HG02610 (cell line): Measurements from ENCODE around the gene FBXW9.
A peak's percentile ranks its signal among the peaks of the same experiment; 100 is the strongest.
"Not testable (repeated sequence)": the region's sequence is repeated elsewhere in the genome, so short reads cannot be mapped to it uniquely, and the experiment has no call there.

ENCODE experiments used
- ATAC-seq: cut with Tn5 transposase; IDR thresholded peaks from one replicate; pipeline ENCODE4 v1.9.1; 2021; ENCODE audit warnings: mild to moderate bottlenecking, moderate library complexity; ENCODE audit not compliant: unreplicated experiment

Gene FBXW9

DNA sequence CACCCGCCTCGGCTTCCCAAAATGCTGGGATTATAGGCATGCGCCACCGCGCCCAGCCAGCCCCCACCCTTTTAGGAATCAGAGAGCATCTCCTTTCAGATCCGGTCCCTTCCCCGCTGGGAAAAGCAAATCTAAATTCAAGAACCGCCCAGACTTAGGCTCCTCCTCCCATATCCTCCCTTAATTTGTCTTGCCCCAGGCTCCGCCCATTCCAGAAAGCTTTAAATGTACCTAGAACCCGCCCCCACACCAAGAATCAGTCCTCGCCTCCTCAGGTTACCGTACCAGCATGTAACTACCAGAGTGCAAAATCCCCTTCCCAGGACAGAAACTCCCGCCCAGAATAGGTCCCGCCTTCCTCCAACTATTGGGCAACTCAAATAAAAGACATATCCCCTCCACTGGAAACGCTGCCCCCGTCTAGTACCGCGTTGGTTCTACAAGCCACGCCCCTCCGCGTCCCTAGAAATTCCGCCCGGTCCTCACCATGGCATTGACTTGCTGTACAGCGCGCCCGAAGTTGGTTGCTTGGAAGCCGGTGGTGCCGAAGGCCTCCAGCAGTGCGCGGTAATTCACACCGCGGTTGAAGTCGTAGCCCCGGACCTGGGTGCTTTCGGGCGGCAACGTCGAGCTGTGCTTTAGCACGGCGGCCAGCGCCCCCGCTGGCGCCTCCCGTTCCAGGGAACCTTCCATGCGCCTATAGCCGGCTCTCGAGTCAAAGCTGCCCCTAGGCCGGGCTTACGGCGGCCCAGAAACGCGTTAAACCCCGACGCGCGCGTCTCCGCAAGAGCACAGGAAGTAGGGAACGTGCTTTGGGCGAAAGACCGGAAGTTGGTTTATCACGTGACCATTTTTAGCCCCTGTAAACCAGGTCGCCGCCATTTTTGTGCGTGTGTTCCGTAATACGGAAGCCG lies 15.1 kb downstream of the FBXW9 start, which contains the start of gene DHPS:
DHPS (minus strand) TSS at position 807 of the 914 bp plus-strand sequence; CDS start at position 693, 114 bp downstream.
- peak; percentile 60 for ATAC-seq

DNA sequence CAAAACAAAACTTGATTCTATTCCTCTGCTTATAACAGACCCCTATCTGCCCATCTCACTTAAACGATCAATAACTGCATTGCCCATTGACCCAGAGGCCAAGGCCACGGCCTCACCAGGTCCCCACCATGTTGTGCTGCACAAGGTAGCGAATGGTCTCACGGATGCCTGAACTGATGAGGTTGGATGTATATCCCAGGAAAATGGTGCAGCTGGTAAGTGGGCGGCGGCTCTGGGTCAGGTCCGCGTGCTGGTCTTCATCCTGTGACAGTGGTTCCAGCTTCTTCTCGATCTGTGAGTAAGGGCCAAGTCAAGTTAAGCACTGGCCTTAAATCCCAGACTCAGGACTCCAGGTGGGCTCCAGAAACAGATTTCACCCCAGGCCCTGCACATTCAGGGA lies 16.4 kb downstream of the FBXW9 start:
- ATAC-seq: no peak

GRCh38 chr19:12678039-12678438 lies 18.4 kb downstream of the FBXW9 start:
- not testable (repeated sequence) for ATAC-seq

DNA sequence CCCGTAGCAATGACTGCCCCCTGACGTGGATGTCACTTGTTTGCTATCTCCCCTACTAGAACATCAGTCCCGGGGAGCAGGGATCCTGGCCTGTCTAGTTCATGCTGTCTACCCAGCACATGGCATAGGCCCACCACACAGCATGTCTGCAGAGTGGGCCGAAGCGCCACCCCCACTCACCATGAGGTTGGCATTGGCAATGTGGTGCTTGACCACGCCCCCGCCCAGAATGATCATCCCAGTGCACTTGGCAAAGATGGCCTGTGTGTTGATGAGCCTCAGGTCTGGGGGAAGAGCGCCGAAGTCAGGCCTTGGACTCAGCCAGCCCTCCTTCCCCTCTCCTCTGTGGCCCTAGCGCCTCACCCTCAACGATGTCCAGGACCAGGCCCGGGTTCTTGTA lies 19.5 kb downstream of the FBXW9 start:
- ATAC-seq: no peak

- ATAC-seq: no peak
These were observed 20.0 kb downstream of the FBXW9 start for GRCh38 chr19:12676384-12676792.

DNA sequence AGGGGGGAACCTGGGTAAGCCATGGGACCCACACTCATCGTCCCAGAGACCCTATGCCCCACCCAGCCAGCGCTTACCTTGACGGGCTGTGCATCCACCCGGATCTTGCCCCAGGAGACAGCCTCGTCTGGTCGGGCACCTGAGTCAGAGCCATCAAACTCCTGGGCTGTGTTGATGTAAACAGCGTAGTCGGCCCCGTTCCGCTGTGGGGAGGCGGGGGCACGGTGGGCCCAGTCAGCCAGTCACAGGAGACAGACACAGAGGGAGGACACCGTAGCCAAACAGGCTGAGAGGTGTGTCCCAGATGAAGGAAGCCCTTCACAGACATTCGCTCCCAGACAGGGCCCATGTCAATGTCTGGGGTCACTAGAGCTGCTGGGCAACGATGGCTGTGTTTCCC lies 20.5 kb downstream of the FBXW9 start:
- no peak for ATAC-seq

DNA sequence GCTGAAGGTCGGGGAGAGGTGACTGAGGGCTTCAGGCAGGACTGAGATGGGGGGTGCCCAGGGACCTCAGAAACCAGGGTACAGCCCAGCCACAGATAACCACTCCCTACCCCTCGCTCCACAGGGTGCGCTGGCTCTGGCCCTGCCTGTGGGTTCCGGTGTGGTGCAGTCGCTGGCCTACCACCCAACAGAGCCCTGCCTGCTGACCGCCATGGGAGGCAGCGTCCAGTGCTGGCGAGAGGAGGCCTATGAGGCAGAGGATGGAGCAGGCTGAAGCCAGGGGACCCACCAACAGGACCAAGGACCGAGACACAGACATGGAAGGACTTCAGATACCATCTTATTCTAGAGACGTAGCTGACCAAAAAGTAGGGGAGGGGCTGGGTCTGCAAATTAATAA lies 21.0 kb downstream of the FBXW9 start:
- ATAC-seq: no peak

- ATAC-seq: no peak
These were observed 23.7 kb downstream of the FBXW9 start for GRCh38 chr19:12672744-12673143.

- no peak for ATAC-seq
These were observed 26.1 kb downstream of the FBXW9 start for GRCh38 chr19:12670159-12670928.

GRCh38 chr19:12669270-12670158 lies 26.9 kb downstream of the FBXW9 start:
- ATAC-seq: no peak

DNA sequence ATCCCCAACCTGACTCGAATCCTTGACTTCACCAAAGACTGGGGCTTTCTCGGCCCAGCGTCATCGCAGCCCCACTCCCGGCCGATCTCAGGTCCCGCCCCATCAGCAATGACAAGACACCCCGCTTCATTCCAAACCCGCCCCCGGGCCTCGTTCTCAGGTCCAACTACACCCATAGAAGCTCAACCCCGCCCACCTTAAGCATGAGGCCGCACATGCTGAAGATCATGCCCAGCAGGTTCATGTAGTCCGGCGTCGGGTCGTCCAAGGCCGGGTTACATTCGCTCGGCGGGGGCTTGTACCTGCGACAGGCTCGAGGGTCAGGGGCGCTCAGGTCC lies 27.5 kb downstream of the FBXW9 start:
- no peak for ATAC-seq

DNA sequence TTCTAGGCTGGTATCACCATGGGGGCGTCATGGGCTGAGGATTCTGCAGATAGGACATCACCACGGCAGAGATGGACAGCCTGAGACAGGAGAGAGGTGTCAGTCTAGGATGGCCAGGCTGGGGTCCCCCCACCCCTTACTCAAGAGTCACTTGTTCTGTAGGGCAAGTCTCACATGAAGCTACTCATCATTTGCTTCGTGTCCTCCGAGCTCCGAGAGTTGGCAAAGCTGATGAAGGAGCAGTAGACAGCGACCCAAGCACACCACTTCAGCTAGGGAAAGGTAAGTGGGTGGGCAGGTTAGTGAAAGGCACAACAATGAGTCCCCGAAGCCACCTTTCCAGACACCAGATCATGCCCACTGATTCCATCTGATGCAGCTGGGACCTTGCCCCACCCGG lies 28.1 kb downstream of the FBXW9 start:
- ATAC-seq: no peak

GRCh38 chr19:12667731-12668302 lies 28.6 kb downstream of the FBXW9 start:
- no peak for ATAC-seq

DNA sequence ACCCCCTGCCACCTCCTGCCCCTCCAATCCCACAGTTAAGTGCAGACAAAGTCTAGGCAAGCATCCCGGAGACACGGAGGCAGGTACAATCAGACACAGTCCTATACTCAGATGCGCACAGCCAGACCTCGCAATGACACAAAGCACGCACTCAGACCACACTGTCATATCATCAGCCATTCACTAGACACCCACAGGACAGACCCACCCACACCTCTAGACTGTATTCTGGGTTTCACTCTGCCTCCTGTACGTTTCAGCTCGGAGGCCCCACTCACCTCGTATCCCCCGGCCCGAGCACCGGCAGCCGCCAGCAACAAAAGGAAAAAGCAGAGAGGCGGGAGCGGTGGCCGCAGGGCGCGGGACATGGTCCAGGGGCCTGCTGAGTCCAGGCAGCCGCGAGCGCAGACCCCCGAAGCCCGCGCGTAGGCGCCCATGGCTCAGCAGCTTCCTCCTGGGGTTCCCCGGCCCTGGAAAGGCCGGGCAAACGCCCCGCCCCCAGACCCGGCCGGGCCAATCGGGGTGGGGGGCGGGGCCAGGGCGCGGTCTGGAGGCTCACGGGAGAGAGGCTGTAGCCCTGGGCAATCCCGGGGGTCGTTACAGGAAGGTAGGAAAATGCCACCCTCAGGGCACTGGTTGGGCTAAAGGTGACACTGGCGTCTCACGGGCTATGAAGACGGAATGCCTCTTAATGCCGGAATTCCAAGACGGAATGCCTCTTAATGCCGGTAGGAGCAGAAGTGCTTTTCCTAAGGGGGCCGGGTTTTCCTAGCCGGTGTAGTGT lies 30.0 kb downstream of the FBXW9 start, which contains the start of the genes MAN2B1 and WDR83:
MAN2B1 (minus strand) TSS at position 478 of the 784 bp plus-strand sequence; CDS start at position 437, 41 bp downstream.
WDR83 (plus strand) TSS at position 543 of the 784 bp plus-strand sequence. CDS start 2,984 bp downstream, outside the sequence.
- peak; percentile 47 for ATAC-seq

GRCh38 chr19:12665671-12666264 lies 30.7 kb downstream of the FBXW9 start:
- ATAC-seq: no peak

DNA sequence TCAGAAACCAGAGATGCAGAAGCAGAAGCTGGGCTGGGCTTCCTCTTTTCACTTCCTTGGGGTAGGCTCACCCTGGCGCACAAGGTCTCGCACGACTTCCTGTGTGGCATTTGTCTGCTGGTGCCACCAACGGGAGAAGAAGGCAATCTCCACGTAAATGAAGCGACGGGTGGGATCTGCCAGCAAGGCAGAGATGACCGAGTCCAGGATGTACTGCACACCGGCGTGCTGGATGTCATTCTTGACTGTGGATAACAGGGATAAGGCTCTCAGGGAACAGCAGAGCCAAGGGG lies 31.2 kb downstream of the FBXW9 start:
- ATAC-seq: no peak

DNA sequence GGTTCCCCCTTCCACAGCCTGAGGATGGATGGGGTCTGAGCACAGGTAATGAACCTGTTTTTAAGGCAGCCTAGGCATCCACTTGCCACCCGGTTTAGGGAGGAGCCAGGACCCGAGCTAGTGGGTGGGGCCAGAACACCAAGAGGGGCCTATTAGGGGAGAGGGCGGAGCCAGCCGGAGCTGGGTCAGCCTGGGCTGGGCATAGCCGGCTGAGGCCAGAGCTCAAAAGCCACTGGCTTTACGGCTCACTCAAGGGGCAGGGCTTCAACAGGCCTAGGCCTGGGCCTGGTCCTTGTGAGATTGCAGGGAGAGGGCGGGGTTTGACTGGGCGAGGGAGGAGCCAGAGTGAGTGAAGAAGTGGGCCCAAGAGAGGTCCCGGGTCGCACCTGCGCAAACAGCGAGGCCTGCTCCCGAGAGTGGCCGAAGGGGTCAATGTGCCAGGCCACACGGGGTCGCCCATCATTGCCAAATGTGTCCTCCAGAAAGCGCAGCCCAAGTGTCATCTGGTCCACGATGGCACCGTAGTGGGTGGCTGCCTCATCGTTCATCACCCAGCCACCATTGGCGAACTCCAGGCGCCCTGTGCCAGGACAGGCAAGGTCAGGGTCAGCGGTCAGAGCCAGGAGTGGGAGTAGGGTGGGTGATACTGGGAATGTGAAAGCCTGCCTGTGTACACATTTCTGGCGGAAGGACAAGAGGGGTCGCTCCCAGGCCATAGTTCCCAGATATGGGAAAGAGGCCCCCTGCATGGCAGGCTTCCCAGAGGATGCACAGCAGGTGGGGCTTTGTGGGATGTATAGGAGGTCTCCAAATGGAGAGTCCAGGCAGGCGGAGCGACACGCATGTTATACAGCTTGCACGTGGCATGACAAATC lies 31.8 kb downstream of the FBXW9 start:
- no peak for ATAC-seq

GRCh38 chr19:12660980-12661379 lies 35.5 kb downstream of the FBXW9 start:
- ATAC-seq: no peak
